ENCODE results near the gene MUCL3.
"Not testable (repeated sequence)": the region's sequence is repeated elsewhere in the genome, so short reads cannot be mapped to it uniquely, and the experiment has no call there.

The MUCL3 gene

DNA sequence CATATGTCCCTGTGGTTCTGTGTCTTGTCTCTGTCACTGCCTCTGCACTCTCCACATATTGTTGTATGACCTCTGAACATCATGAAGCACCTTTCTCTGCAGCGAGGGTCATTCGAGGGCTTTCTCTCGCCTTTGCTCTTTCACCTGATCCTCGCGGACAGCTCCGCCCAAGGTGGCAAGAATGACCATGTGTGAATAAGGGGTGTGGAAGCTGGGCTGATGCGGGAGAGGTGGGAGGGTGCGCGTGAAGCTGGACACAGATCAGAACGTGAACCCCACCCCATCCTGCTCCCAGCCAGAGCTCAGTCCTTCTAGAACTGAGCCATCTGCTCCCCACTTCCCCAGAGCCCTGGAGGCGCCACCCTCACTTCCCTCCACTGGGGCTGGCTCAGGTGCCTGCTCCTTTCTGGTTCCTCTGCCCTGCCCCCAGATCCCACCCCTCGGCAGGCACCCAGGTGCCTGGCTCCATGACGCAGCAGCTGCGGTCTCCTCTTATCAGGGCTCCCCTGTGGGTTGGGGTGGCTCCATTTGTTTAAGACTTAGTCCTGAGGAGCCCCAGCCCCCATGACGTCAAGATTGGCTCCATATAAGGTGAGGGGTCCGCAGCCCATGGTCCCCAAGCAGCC lies at the start of gene MUCL3:
Gene MUCL3 (plus strand): TSS at position 613 of the 626 bp plus-strand sequence. CDS start 27 bp downstream, outside the sequence.
- no peak for DNase-seq

GRCh38 chr6:30891450-30891723 lies 49.4 kb upstream of the MUCL3 start:
- DNase-seq: no peak

- no peak for DNase-seq
Observed at GRCh38 chr6:30891816-30892538, 48.8 kb upstream of the MUCL3 start.

DNA sequence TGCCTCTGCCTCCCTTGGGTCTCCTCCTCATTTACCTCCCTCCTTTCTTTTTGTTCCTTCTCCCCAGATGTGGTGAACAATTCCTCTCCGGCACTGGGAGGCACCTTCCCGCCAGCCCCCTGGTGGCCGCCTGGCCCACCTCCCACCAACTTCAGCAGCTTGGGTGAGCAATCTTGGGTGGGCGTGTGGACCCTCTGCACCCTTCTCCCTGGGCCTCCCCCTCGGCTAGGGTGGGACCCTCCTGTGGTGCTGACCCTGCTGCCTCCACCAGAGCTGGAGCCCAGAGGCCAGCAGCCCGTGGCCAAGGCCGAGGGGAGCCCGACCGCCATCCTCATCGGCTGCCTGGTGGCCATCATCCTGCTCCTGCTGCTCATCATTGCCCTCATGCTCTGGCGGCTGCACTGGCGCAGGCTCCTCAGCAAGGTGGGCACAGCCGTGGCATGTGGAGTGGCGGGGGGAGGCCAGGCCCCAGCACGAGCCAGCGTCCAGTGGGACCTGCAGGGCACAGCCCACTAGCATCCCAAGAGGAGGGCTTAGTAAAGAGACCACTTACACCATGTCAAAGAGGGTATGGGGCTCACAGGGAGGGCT lies 47.7 kb upstream of the MUCL3 start:
- no peak for DNase-seq

GRCh38 chr6:30893666-30894065 lies 47.1 kb upstream of the MUCL3 start:
- no peak for DNase-seq

GRCh38 chr6:30894381-30894780 lies 46.4 kb upstream of the MUCL3 start:
- no peak for DNase-seq

DNA sequence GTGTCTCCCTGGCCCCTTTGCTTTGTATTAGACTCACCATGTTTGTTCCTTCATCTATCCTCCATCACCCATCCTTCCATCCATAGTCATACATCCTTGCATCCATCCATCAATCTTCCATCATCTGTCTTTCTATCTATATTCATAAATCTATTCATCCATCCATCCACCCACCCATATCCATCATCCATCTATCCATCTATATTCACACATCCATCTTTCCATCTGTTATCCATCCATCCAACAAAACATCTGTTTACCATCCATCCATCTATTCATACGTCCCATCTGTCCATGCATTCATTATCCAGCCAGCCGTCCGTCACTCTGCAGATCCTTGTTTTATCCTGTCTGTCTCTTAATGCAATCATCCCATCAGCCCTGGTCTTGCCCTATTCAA lies 45.8 kb upstream of the MUCL3 start:
- DNase-seq: no peak

DNA sequence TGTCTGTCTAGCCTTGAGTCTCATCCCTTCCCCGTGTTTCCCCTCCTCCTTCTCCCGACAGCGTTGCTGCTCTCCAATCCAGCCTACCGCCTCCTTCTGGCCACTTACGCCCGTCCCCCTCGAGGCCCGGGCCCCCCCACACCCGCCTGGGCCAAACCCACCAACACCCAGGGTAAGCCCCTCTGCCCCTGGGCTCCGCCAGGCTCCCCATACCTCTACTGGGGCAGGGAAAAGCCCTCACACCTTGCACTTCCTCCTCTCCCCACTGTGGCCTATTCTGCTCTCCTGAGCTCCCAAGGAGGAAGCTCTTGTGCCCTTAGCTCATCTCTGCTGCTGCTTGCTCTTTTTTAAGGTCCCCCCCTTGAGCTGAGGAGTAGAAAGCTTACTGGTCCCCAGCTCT lies 45.4 kb upstream of the MUCL3 start:
- DNase-seq: no peak

DNA sequence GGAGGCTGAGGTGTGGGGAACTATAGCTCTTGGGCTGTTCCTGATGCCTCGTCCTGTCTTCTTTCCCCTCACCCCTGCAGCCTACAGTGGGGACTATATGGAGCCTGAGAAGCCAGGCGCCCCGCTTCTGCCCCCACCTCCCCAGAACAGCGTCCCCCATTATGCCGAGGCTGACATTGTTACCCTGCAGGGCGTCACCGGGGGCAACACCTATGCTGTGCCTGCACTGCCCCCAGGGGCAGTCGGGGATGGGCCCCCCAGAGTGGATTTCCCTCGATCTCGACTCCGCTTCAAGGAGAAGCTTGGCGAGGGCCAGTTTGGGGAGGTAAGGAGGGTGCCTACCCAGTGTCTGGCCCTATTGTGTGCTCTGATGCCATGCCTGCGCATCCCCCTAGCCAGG lies 44.2 kb upstream of the MUCL3 start:
- no peak for DNase-seq

- DNase-seq: no peak
Observed at GRCh38 chr6:30897882-30898281, 42.9 kb upstream of the MUCL3 start.

- DNase-seq: no peak
Observed at GRCh38 chr6:30898750-30899360, 41.9 kb upstream of the MUCL3 start.

DNA sequence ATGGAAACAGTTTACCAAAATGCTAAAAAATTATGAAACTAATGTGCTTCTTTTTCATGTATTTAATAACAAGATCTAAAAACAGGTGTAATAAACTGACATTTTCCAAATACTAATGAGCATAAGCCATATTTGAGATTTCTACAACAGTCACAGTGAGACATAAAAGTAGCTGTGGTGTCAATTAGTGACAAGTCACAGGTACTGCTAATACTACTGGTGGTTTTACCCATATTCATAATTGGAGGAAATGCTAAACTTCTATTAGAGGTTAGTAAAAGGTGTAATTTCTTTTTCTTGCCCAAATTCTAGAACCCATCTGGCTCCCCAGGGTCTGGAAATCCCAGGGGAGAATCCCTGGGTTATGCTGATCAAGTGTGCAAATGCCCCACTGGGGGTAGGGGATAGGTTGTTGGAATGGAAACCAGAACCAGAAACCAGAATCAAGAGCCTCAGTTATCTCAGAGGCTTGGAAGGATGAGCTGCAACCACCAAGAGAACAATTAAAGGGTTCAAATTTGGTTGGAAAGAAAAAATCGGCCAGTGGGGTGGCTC lies 39.8 kb upstream of the MUCL3 start:
- DNase-seq: no peak

DNA sequence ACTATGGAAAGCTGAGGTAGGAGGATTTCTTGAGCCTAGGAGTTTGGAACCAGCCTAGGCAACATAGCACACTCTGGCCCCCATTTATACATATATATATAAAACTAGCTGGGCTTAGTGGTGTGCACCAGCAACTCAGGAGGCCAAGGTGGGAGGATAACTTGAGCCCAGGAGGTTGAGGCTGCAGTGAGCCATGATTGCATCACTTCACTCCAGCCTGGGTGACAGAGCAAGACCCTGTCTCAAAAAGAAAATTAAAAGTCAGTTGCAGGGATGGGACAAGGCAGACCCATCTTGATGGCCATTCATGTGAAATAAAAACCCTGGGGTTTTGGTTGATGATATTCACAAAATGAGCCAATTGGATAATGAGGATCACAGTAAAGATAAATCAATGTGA lies 39.3 kb upstream of the MUCL3 start:
- DNase-seq: no peak

DNA sequence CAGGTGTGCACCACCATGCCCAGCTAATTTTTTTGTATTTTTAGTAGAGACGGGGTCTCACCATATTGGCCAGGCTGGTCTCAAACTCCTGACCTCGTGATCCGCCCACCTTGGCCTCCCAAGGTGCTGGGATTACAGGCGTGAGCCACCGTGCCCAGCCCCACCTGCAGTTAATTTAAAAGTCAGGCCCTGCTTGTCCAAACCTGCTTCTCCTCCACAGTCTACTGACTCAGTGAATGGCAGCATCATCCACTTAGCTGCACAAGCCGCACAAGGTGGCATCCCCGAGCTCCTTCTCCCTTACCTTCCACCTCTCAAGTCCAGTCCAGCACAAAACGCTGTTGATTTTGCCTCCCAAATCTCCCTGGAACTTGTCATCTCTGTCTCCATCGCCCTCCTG lies 38.6 kb upstream of the MUCL3 start:
- not testable (repeated sequence) for DNase-seq

DNA sequence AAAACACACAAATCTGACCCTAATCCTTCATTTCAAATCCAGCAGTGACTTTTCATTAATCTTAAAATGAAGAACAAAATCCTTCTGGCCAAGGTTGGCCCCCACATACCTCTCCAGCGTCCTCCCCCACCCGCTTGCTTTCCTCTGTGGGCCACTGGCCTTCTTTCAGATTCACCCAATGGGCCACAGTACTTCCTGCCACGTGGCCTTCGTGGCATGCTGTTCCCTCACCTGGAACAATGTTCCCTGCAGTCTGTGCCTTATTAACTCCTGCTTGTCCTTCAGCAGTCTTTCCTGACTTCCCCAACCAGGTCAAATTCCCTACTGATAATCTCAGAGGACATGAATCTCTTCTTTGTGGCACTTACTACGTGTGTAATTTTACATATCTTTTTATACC lies 38.1 kb upstream of the MUCL3 start:
- no peak for DNase-seq

- DNase-seq: no peak
Observed at GRCh38 chr6:30903236-30903635, 37.5 kb upstream of the MUCL3 start.

- DNase-seq: not testable (repeated sequence)
Observed at GRCh38 chr6:30907290-30907757, 33.4 kb upstream of the MUCL3 start.

DNA sequence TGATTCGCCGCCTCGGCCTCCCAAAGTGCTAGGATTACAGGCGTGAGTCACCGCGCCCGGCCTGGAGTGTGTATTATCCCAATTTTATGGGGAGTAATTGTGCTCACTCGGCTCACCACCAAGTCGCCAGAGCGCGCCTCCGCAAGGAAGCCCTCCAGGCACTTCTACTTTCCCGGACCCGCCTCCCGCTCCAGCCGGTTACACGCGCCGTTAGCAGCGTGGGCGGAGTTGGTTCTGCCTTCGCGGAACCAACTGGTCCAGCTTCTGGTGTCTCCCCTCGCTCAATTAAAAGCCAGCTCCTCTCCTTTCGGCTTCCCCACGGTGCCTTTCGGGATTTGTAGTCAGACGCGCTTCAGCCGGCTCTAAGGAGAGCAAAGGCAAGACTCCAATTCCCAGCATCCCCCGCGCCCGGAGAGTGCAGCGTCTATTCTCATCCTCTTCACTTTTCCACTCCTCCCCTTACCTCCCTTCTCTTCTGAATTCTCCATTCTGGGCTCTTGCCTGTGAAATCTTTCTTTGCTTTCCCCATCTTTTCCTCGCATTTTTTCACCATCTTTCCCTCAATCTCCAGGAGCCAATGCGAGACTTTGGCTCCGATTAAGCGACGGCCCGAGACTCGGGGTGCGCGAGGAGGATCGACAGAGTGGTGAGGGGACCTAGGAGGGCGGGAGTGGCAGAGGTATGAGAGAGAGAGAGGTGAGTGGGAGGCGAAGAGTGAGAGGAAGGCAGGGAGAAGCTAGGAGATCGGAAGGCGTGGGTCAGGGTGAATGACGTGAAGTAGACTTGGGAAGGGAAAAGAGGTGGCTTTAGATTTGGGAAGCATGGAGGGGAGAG lies 32.8 kb upstream of the MUCL3 start, which contains the start of gene GTF2H4:
Gene GTF2H4 (plus strand): TSS at position 450 of the 834 bp plus-strand sequence.
- DNase-seq: peak; percentile 96

GRCh38 chr6:30908700-30909099 lies 32.1 kb upstream of the MUCL3 start:
- DNase-seq: no peak

- DNase-seq: not testable (repeated sequence)
Observed at GRCh38 chr6:30910473-30910872, 30.3 kb upstream of the MUCL3 start.

DNA sequence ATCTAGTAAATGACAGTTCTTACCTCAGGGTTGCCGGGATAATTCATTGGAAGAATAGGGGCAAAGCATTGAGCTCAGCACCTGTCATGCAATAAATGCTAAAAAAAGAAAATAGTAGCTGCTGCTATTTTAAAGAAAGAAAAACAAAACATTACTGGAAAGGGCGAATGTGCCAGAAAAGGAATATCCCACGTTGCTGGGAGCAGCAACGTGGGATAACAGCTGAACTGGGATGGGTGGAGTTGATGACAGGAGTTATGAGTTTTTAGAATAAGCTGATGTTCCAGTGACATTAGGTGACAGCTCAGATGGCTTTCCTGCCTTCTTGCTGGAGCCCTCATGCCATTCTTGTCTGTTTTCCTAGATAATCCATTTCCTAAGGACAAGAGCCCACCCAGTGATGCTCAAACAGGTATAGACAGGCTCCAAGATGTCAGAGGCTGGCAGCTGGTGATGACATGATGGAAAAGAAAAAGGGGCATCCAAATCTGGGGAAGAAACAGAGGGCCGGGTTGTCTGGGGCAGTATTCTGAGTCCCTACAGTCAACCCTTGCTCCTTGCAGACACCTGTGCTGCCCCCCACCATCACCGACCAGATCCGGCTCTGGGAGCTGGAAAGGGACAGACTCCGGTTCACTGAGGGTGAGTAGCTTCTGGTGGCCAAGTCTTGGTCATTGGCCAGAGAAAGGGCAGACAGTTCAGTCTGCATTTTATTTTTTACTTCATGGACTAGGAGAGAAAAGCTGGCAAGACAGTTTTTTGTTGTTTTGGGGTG lies 27.8 kb upstream of the MUCL3 start:
- no peak for DNase-seq

- no peak for DNase-seq
Observed at GRCh38 chr6:30913721-30914075, 27.1 kb upstream of the MUCL3 start.
